ENCODE data around the gene PHACTR4. TPM values are rescaled to one million over a fixed set of nuclear protein-coding genes. Genes with fewer than 3 reads are reported as not detected.
"Not testable (repeated sequence)": the region's sequence is repeated elsewhere in the genome, so short reads cannot be mapped to it uniquely, and the experiment has no call there.

The PHACTR4 gene
- polyA plus RNA-seq, 1 donor = 30.0 TPM

DNA sequence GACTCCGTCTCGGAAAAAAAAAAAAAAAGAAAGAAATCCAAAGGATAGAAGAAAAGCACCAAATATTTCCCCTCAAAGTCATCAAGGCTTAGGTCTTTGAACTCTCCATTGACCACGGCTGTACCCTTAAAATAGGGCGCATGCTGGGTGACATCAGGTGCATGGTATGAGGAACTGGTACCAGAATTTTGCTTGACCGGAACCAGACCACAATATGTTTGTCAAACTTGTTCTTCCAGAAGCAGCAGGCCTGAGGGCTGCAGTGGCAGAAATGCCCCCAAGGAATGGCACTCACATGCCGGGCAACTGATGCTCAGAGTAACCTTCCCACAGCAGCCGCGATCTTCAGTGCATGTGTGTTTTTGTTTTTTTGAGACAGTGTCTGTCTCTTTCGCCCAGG is 157.3 kb downstream of the PHACTR4 start:
- DNase-seq = no peak

DNA sequence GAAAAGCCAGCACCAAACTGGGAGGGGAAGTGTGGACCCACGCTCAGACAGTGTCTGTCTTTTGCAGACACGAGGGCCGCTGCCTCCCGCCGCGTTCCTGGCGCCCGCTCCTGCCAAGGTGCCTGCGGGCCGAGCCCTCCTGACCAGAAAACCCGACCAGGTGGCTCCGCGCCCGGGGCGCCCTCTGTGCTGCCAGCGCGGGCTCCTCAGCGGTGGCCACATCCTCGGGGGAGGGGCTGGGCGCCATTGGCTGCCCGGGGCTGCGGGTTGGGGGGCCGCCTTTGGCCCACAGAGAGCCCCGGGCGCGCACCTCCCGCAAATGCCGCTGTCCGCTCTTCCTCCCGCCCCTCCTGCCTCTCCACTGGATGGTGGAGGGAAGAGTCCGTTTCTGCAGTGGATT is 160.9 kb downstream of the PHACTR4 start:
- DNase-seq = no peak

DNA sequence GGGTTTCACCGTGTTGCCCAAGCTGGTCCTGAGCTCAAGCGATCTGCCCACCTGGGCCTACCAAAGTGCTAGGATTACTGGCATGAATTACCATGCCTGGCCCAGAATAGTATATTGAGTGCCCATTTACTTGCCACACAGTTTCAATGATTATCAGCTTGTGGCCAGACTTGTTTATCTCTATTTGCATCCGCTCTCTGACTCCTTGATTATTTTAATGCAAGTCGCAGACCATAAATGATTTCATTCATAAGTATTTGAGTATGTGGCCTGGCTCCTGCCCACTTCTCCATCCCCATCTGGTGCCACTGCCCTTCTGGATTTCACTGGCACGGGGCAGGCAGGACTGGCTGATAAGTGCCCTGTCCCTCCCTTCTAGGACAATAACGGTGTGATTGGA is 165.1 kb downstream of the PHACTR4 start:
- no peak for DNase-seq

DNA sequence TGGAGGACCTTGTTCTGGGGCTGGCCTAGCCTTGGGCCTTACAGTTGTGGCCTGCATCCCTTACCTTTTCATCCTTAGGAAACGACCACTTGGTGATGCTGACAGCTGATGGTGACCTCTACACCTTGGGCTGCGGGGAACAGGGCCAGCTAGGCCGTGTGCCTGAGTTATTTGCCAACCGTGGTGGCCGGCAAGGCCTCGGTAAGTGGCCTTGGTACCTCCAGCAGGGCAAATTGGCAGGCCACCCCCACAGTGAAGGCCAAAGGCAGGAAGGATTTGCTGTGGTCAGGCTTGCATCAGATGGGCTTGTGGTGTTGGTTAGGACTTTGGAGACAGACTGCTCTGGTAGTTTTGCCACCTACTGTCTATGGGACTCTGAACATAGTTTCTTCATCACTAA is 165.6 kb downstream of the PHACTR4 start:
- no peak for DNase-seq

DNA sequence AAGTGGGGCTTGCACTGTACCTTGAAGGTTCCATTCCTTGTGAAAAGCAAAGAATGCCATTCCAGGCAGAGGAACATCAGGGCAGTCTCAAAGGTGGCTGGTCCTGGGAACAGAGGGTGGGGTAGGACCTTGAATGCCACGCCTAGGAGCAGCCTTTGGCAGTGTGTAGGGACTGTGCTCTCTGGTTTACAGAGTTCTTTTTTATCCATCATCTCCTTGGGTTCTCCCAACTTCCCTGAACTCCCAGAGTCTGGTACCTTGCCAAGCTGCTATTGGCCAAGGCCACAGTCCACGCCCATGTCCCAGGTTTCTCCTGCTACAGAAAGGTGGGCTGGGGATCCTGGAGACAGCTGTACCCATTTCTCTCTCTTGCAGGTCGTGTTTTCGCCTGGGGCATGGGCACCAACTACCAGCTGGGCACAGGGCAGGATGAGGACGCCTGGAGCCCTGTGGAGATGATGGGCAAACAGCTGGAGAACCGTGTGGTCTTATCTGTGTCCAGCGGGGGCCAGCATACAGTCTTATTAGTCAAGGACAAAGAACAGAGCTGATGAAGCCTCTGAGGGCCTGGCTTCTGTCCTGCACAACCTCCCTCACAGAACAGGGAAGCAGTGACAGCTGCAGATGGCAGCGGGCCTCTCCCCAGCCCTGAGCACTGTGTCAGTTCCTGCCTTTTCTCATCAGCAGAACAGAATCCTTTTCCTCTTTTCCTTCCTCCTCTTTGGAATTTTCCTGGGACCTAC is 168.1 kb downstream of the PHACTR4 start:
- no peak for DNase-seq

DNA sequence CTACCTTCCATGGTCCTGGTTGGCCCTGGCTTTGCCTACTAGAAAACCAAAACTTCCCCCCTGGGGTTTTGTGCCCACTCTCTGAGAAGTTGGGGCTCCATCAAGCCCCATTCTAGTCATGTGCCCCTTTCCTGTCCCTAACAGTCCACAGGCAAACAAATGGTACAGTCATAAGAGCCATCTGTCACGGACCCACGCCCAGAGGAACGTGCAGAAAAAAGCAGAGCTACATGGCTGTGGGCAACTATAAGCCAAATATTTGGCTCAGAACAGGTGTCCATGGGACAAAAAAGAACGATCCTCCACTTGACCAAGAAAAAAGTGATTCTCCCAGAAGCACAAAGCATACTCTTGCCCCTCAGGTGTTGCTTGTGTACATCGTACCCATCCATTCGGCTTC is 168.7 kb downstream of the PHACTR4 start:
- DNase-seq = no peak

DNA sequence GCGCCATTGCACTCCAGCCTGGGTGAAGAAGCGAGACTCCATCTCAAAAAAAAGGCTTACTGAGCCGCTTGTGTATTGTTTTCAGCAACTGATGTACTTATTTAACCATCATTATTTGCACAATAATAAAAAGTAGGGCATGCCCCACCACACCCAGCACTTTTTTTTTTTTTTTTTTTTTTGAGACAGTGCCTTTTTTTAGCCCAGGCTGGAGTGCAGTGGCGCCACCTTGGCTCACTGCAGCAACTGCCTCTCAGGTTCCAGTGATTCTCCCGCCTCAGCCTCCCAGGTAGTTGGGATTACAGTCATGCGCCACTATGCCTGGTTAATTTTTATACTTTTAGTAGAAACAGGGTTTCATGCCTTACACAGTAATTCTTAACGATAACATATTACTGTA is 171.1 kb downstream of the PHACTR4 start:
- no peak for DNase-seq

DNA sequence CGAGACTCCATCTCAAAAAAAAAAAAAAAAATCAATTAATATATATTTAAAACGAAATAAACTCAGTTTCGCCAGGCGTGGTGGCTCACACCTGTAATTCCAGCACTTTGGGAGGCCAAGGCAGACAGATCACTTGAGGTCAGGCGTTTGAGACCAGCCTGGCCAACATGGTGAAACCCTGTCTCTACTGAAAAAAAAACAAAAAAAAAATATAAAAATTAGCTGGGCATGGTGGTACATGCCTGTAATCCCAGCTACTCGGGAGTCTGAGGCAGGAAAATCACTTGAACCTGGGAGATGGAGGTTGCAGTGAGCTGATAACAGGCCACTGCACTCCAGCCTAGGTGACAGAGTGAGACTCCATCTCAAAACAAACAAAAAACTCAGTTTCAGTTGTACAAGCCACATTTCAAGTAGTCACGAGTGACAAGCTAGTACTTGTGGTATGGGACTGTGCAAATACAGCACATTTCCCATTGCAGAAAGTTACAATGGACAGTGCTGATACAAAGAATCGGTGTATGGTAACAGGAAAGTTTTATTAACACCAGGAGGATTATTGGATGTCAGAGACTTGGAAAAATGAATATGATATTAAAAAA is 172.0 kb downstream of the PHACTR4 start:
- DNase-seq = not testable (repeated sequence)

DNA sequence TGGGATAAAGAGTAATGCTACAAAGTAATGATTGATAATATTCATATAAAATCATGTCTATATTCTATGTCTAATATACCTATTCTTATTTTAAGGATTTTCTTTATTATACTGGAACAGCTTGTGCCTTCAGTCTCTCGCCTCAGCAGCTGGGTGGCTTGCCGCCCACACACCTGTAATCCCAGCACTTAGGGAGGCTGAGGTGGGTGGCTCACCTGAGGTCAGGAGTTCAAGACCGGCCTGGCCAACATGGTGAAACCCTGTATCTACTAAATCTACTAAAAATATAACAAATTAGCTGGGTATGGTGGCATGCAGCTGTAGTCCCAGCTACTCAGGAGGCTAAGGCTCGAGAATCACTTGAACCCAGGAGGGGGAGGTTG is 175.7 kb downstream of the PHACTR4 start:
- DNase-seq = no peak

DNA sequence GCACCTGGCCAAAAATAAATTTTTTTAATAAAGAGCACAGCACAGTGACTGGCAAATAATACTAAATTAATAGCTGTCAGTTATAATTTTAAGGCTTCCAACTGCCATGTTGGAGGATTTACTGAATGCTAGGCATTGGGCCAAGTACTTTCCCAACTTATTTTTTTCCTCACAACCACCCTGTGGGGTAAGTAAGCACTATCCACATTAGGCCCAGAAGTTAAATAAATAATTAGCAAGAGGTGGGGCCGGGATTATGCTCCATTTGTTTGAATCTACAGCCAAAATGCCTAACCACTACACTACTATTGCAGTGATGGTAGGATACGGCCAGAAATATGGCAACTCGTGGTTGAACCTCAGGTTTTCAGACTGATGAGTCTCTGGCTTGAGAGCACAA is 178.8 kb downstream of the PHACTR4 start:
- DNase-seq = no peak

Other genes with a start within 250 kb of the PHACTR4 start
- 2.8 TPM for gene PTAFR, start 193.1 kb upstream of the PHACTR4 start, polyA plus RNA-seq (ENCODE audit: insufficient read length)
- gene DNAJC8, start 136.7 kb upstream of the PHACTR4 start, polyA plus RNA-seq (ENCODE audit: insufficient read length) = 71.5 TPM
- 86.6 TPM for gene ATP5IF1, start 133.6 kb upstream of the PHACTR4 start, polyA plus RNA-seq (ENCODE audit: insufficient read length)
- 3.9 TPM for gene SESN2, start 110.2 kb upstream of the PHACTR4 start, polyA plus RNA-seq (ENCODE audit: insufficient read length)
- gene MED18, start 40.7 kb upstream of the PHACTR4 start, polyA plus RNA-seq (ENCODE audit: insufficient read length) = 11.4 TPM
- 33.3 TPM for gene RCC1, start 136.3 kb downstream of the PHACTR4 start, polyA plus RNA-seq (ENCODE audit: insufficient read length)
- gene TRNAU1AP, start 183.3 kb downstream of the PHACTR4 start, polyA plus RNA-seq (ENCODE audit: insufficient read length) = 20.9 TPM
- 7.0 TPM for gene RAB42, start 222.5 kb downstream of the PHACTR4 start, polyA plus RNA-seq (ENCODE audit: insufficient read length)